Measurements from ENCODE around the gene TERT.
"Not testable (repeated sequence)": the region's sequence is repeated elsewhere in the genome, so short reads cannot be mapped to it uniquely, and the experiment has no call there.

The TERT gene

GRCh38 chr5:1330847-1331831 is 36.3 kb upstream of the TERT start:
- no peak for DNase-seq (ENCODE audit: low read depth in 2 of 2)

GRCh38 chr5:1330146-1330846 is 35.4 kb upstream of the TERT start:
- no peak for DNase-seq (ENCODE audit: low read depth in 2 of 2)

- DNase-seq (ENCODE audit: low read depth in 2 of 2) = no peak
These were observed 34.3 kb upstream of the TERT start for GRCh38 chr5:1329111-1329579.

GRCh38 chr5:1328237-1329110 is 33.6 kb upstream of the TERT start:
- DNase-seq (ENCODE audit: low read depth in 2 of 2) = not testable (repeated sequence)

GRCh38 chr5:1326901-1327756 is 32.3 kb upstream of the TERT start:
- not testable (repeated sequence) for DNase-seq (ENCODE audit: low read depth in 2 of 2)

DNA sequence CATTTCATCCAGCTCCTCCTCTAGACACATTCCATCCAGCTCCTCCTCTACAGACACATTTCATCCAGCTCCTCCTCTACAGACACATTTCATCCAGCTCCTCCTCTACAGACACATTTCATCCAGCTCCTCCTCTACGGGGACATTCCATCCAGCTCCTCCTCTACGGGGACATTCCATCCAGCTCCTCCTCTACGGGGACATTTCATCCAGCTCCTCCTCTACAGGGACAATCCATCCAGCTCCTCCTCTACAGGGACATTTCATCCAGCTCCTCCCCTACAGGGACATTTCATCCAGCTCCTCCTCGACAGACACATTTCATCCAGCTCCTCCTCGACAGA is 31.6 kb upstream of the TERT start:
- DNase-seq (ENCODE audit: low read depth in 2 of 2) = not testable (repeated sequence)

DNA sequence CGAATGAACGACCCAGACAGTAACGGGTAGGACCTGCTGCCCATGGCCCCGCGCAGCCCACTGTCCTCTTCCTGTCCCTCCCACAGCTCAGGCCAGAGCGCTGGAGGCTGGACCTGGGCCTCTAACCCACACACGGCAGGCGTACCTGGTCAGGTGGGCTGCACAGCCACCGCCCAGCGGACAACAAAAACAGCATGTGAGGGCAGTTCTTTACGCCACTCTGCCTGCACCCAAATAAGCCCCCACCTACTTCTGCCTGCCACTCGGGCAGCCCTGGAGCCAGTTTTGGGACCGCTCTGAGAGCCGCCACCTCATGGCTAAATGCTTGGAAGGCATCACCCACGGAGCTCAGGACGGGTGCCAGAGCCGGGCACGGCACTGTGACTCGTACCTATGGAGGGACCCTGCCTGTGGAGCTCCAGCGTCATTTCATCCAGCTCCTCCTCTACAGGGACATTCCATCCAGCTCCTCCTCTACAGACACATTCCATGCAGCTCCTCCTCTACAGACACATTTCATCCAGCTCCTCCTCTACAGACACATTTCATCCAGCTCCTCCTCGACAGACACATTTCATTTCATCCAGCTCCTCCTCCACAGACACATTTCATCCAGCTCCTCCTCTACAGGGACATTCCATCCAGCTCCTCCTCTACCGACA is 31.1 kb upstream of the TERT start:
- DNase-seq (ENCODE audit: low read depth in 2 of 2) = no peak

DNA sequence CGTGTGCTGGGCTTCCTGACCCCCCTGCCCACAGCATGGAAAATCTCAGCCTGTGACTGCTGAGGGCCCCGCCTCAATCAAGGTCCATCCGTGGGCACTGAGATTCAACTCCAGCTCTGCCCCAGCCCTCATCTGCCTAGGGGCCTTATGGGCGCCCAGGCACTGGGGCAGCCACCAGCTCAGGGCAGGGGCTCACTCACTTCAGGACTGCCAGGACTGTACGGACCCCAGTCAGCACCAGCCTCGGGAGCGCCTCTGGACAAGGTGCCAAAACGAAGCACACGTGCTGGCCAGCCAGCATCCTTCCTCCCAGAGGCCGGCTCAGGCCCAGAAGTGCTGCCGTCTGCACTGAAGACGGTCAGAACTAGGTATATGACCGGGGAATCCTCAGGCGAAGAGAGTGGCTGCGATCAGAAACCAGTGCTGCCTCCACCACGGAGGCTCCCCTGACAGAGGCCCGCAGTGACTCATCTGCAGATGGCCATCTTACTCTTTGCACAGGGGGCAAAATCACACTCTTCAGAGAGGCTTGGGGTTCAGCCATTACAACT is 30.4 kb upstream of the TERT start:
- no peak for DNase-seq (ENCODE audit: low read depth in 2 of 2)

DNA sequence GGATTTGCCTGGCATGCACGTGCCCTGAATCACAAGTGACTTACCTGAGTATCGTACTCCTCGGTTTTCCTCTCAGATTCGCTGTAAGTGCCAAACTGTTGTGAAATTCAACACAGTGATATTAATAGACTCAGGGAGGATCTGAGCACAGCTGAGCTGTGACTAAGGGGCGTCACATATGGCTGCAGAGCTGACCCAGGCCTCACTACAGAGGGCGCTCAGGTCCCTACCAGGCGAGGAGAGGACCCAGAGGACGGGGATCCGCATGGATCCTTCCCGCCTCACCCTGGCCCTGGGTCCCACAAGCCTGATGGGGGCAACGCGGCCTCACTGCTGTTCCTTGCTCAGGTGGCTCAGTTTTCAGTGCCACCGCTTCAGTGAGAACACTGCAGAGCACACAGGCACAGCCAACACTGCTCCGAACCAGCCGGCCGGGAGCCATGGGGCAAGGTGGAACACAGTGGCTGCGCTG is 29.9 kb upstream of the TERT start:
- DNase-seq (ENCODE audit: low read depth in 2 of 2) = no peak

DNA sequence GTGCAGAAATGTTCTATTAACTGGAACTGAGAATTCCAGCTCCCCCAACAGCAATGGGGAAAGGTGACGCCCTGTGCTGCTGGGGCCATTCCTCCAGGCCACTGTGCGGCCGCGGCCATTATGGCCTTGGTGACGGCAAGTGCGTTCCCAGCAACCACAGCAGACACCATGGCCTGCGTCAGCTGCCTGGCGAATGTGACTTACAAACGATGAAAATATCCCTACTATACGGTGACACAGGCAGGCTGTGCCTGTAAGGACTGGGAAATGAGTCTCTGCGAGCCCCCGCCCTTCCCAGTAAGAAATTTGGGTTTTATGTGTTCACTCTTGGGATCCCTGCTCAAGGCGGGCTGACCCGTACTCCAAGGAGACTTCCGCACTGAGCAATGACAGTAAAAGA is 29.4 kb upstream of the TERT start:
- no peak for DNase-seq (ENCODE audit: low read depth in 2 of 2)

DNA sequence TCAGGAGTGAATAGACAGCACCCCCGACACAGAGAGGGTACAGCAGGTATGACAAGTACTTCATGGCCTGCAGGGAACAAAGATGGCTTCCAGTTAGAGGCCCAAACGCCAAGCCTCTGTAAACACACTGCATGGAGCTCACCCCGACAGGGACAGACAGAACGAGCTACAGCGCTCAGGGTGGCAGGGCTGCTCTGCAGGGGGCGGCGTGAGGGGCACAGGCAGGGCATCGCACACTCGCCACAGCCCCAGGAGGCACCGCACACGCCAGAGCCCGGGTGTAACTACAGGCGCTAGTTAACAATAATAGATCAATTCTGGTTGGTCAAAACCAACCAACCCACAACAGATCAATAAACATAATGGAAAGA is 28.9 kb upstream of the TERT start:
- no peak for DNase-seq (ENCODE audit: low read depth in 2 of 2)

GRCh38 chr5:1322955-1323802 is 28.3 kb upstream of the TERT start:
- no peak for DNase-seq (ENCODE audit: low read depth in 2 of 2)

DNA sequence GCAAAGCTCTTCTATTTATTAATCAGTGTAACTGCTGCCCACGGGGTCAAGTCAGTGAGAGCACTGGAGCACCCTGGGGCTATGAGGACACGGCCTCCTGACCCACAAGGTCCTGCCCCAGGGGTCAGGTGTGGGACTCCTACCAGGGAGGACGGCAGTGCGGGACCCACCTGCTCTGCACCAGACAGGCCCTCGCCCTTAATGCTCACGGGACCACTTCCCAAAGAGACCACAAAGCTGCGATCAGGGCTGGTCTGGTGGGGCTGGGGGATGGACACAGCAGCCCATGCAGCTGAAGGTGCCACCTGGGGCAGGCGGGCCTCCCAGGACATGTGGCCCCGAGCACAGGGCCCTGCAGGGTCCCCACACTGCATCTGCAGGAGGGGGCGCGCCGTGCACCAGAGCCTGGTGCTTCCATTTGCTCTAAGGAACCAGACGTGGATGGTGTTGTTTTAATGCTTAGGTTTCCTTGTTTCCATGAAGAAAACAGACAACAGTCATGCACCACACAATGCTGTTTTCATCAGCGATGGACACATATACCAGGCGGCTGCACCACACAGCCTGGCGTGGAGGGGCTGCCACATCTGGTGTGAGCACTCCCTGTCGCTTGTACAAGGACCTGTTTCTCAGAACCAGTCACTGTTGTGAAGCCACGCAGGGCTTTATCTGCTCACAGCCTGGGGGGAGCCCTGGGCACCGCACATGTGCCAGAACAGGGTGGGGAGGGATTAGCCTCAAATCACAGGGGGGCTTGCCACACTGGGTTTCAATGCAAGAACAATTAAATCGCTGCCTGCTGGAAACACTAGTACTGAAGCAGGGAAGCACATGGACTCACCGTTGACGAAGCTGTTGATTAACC is 27.4 kb upstream of the TERT start:
- no peak for DNase-seq (ENCODE audit: low read depth in 2 of 2)

DNA sequence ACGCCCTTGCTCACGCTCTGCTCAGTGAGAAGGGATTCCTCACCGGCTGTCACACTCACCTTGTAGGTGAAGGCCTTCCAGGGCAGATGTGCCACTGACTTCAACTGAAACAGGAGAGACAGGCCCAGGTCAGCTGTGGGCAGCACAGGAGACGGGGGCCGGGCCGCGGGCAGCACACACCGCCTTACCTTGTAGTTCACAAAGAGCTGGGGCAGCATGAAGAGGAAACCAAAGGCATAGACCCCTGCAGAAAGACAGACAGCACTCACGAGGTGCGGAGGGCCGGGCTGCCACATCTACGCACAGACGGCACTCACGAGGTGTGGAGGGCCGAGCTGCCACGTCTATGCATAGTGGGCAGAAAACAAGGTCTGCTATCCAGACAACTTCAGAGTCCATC is 26.7 kb upstream of the TERT start:
- DNase-seq (ENCODE audit: low read depth in 2 of 2) = no peak

DNA sequence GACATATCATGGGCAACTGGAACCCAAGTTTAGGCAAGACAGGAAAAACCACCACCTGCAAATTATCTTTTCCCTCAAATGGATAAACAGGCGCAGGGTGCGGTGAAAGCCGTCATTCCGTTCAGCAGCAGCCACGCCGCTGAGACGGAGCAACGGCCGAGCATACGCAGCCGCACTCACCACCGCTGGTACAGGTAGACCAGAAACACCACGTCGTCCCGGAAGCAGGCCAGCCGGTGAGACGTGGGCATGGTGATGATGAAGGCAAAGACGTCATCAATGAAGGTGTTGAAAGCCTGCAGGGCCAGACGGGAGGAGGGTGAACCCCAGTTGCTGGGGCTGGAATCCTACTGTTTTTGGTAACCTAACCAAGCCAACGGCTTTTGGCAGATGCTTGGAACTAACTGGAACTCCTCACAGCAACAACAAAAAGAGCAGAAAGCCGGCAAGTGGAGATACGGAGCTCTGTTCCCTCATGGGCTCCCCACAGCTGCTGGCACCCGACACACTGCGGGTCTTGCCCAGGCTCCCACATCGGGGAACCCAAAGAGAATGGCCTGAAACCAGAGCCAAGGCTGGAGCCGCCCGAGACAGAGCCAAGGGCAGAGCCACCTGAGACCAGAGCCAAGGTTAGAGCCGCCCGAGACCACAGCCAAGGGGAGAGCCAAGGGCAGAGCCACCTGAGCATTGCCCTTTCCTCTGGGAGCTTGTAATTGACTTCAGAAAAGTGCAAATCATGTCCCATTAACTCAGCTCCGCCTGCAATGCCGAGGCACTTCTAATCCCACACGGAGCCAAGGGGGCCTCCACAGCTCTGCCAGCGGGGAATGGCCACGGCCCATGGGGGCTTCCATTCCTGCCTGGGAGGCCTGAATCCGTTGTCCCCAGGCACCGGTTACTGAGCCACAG is 25.8 kb upstream of the TERT start:
- DNase-seq (ENCODE audit: low read depth in 2 of 2) = no peak

DNA sequence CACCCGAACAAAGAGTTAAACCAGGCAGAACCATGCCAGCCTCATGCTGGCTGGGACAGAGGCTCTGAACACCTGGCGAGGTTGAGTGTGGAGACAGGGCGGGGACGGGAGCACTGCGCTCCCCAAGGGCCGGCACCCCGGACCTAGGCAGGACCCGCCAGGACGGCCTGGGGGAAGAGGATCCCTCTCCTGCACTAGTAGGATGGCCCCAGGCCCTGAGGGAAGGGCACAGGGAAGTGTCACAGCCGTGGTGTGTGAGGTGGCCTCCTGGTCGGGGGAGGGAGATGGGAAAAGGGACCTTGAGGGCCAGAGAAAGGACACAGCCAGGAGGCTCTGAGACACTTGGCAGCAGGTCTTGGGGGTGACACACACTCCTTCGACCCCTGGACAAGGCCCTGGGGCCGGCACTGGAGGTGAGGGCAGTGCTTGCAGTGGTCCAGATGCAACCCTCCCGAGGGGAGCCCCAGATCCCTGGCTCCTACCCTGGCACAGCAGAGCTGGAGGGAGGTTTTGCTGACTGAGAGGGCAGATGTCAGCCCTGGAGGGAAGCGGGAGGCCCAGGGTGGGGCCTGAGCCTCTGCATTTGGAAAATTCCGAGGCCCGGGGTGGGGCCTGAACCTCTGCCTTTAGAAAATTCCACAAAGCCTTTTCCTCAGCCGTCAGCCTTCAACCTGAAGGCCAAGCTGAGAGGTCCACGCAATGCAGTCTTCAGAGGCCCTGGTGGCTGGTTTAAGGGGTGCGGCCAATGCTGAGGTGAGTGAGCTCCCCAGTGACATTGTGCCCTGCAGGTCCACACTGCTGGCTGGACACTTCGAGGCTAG is 24.8 kb upstream of the TERT start:
- DNase-seq (ENCODE audit: low read depth in 2 of 2) = no peak
